Neutrophil (primary cell): Measurements from ENCODE around the gene PHLDB1.

Source experiments
- H3K27ac ChIP-seq: fragments of 200-600 bp; sonication (generic); 2 replicates; pipeline ENCODE4 v1.5.1; 2016; ENCODE audit warnings: mild to moderate bottlenecking, moderate library complexity
- H3K27me3 ChIP-seq: fragments of 200-600 bp; sonication (generic); 2 replicates; pipeline ENCODE4 v1.6.0; 2016; ENCODE audit warnings: mild to moderate bottlenecking
- H3K36me3 ChIP-seq: fragments of 200-600 bp; sonication (generic); 2 replicates; pipeline ENCODE4 v1.5.1; 2017
- H3K4me1 ChIP-seq, 2 experiments: fragments of 200-600 bp in 1 of 2; sonication (generic) in 1 of 2; 1 replicate in 1 of 2; 2 replicates in 1 of 2; pipeline versions ENCODE4 v1.5.1 to v1.6.1; 2013 to 2016; ENCODE audit warnings: low read depth in 1 of 2, low read length in 1 of 2, mild to moderate bottlenecking in 1 of 2, moderate library complexity in 1 of 2; ENCODE audit not compliant: control insufficient read depth in 1 of 2, insufficient read depth in 1 of 2
- H3K4me3 ChIP-seq, 2 experiments: fragments of 200-600 bp in 1 of 2; sonication (generic) in 1 of 2; 1 replicate in 1 of 2; 2 replicates in 1 of 2; pipeline ENCODE4 v1.5.1; 2013 to 2016; ENCODE audit warnings: low read depth in 1 of 2, low read length in 1 of 2, mild to moderate bottlenecking in 1 of 2, moderate library complexity in 1 of 2
- H3K9me3 ChIP-seq: fragments of 200-600 bp; sonication (generic); 2 replicates; pipeline ENCODE4 v1.5.1; 2016
- CTCF ChIP-seq: fragments of 200-600 bp; sonication (generic); IDR thresholded peaks from 2 replicates; pipeline ENCODE4 v1.5.1; 2016; ENCODE audit warnings: antibody characterized with exemption

PHLDB1 gene

DNA sequence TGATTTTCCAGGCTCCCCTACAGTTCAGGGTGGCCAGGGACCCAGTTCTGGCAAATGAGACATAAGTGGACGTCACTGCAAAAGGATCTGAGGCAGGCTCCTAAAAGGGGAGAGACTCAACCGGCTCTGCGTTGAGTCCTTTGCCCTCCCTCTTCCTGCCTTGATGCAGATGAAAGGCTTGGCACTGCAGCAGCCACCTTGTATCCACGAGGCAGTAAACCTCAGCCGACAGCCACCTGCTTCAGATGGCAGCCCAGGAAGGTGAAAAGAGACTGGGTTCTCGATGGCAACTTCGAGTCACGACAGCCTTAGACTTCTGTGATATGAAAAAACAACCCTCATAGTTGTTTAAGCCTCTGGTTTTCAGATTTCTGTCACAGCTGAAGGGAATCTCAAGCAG lies 86.8 kb downstream of the PHLDB1 start:
- Histone ChIP-seq H3K9me3 (no peaks in the 10 kb centered on the region), H3K4me1 (peaks cover 8% of the 10 kb centered on the region in 2 experiments), H3K27me3 (peaks cover 5% of the 10 kb centered on the region), H3K36me3 (no peaks in the 10 kb centered on the region), H3K27ac (no peak overlapping the region), H3K4me3 (no peak overlapping the region)
- no peak for TF ChIP-seq CTCF

DNA sequence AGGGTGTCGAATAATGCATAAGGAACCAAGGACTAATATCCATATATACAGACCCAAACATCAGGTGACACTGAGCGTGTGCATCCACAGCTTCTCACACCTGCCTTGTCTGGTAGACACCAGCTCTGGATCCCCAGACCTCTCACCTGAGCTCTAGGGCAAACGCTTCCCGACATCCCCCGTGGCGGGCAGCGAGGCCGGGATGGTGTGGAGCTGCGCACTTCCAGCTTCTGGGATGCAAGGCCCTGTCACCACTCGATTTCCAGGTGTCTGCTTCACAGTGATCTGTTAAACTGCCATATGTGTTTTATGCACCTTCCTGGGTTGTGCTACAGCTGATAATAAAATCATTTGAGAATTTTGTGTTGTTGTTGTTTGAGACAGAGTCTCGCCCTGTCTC lies 87.4 kb downstream of the PHLDB1 start:
- Histone ChIP-seq H3K4me1 (peaks cover 3 to 5% of the 10 kb centered on the region in 2 experiments), H3K27me3 (no peaks in the 10 kb centered on the region), H3K27ac (no peak overlapping the region), H3K9me3 (no peaks in the 10 kb centered on the region), H3K36me3 (no peaks in the 10 kb centered on the region), H3K4me3 (no peak overlapping the region)
- TF ChIP-seq CTCF: no peak

DNA sequence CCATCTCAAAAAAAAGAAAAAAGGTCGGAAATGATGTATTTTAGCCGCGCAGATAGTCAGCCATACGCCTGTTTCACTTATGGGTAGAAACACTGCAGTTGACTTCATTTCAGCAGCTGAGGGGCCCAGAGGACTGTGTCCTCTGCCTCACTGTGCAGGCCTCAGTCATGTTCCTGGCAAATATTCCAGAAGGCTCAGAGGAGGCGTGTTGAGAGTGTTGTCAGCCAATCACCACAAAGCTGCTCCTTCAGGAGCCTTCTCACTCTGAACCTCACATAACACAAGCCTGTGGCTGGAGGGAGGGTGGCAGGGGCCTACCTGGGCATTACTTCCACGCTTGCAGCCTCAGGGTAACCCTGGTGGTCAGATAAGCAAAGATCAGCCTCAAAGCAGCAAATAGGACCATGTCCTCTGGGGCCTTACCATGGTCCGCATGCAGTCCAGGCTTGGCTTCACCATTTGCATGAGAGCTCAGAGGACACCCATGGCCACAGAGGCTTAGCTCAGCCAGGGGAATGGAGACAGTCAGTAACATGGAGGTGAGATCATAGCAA lies 89.3 kb downstream of the PHLDB1 start:
- Histone ChIP-seq H3K4me1 (no peaks in the 10 kb centered on the region), H3K27ac (no peak overlapping the region), H3K27me3 (no peaks in the 10 kb centered on the region), H3K9me3 (no peaks in the 10 kb centered on the region), H3K4me3 (no peak overlapping the region), H3K36me3 (no peaks in the 10 kb centered on the region)
- TF ChIP-seq CTCF: no peak

GRCh38 chr11:118697346-118697745 lies 89.9 kb downstream of the PHLDB1 start:
- no peak overlapping the region for H3K27ac ChIP-seq
- TF ChIP-seq CTCF: no peak
- no peak overlapping the region for H3K4me3 ChIP-seq
- H3K36me3 ChIP-seq: no peaks in the 10 kb centered on the region
- no peaks in the 10 kb centered on the region for H3K4me1 ChIP-seq
- H3K27me3 ChIP-seq: no peaks in the 10 kb centered on the region
- H3K9me3 ChIP-seq: no peaks in the 10 kb centered on the region

- Histone ChIP-seq H3K4me3 (no peak overlapping the region), H3K27ac (no peak overlapping the region), H3K9me3 (no peaks in the 10 kb centered on the region), H3K4me1 (no peaks in the 10 kb centered on the region), H3K27me3 (peaks cover 4% of the 10 kb centered on the region), H3K36me3 (no peaks in the 10 kb centered on the region)
- no peak for TF ChIP-seq CTCF
These were observed 92.2 kb downstream of the PHLDB1 start for GRCh38 chr11:118699506-118700220.
